CD4-positive, alpha-beta T cell treated with Interleukin-4 for 1 hour (primary cell): ENCODE data around the gene KRT74.
A peak's percentile ranks its signal among the peaks of the same experiment; 100 is the strongest.

Experiments
- DNase-seq, 2 donors: peaks; one replicate each; pipeline ENCODE4 v3.0.0-alpha.2; 2020 to 2022

KRT74 gene

GRCh38 chr12:52533686-52534470, 39.8 kb downstream of the KRT74 start:
- DNase-seq = no peak

- no peak for DNase-seq
Measured at GRCh38 chr12:52532636-52533035, 41.0 kb downstream of the KRT74 start.

GRCh38 chr12:52531566-52532300, 41.9 kb downstream of the KRT74 start:
- peak in 1 of 2 donors; percentile 43 for DNase-seq

- DNase-seq = no peak
Measured at GRCh38 chr12:52530905-52531304, 42.7 kb downstream of the KRT74 start.

- no peak for DNase-seq
Measured at GRCh38 chr12:52530366-52530765, 43.3 kb downstream of the KRT74 start.

- no peak for DNase-seq
Measured at GRCh38 chr12:52529846-52530245, 43.8 kb downstream of the KRT74 start.

GRCh38 chr12:52529417-52529816, 44.2 kb downstream of the KRT74 start:
- DNase-seq = no peak

GRCh38 chr12:52528641-52529143, 45.0 kb downstream of the KRT74 start:
- DNase-seq = no peak

GRCh38 chr12:52527121-52527800, 46.4 kb downstream of the KRT74 start:
- peak in 1 of 2 donors; percentile 5 for DNase-seq

- DNase-seq = peak in 1 of 2 donors; percentile 4
Measured at GRCh38 chr12:52526511-52526951, 47.1 kb downstream of the KRT74 start.

GRCh38 chr12:52525661-52526499, 47.8 kb downstream of the KRT74 start:
- peak in 1 of 2 donors; percentile 3 for DNase-seq

GRCh38 chr12:52524898-52525591, 48.6 kb downstream of the KRT74 start:
- DNase-seq = no peak

- no peak for DNase-seq
Measured at GRCh38 chr12:52524241-52524897, 49.3 kb downstream of the KRT74 start.

GRCh38 chr12:52523824-52524223, 49.8 kb downstream of the KRT74 start:
- no peak for DNase-seq

- no peak for DNase-seq
Measured at GRCh38 chr12:52522346-52523011, 51.2 kb downstream of the KRT74 start.

- DNase-seq = no peak
Measured at GRCh38 chr12:52521568-52522266, 51.9 kb downstream of the KRT74 start.

- DNase-seq = no peak
Measured at GRCh38 chr12:52521175-52521567, 52.5 kb downstream of the KRT74 start.

- no peak for DNase-seq
Measured at GRCh38 chr12:52519826-52520662, 53.6 kb downstream of the KRT74 start, which contains the start of gene KRT5. Gene KRT5 (minus strand): TSS chr12:52520394. CDS start chr12:52520296, 98 bp downstream.

GRCh38 chr12:52519387-52519703, 54.3 kb downstream of the KRT74 start:
- DNase-seq = no peak
